ENCODE measurements around the gene ITPR1. TPM values are rescaled to one million over a fixed set of nuclear protein-coding genes. Genes with fewer than 3 reads are reported as not detected.

Gene ITPR1
- polyA plus RNA-seq, 1 of the 3 experiments (the other 2 are of a cell fraction) = 5.9 TPM

GRCh38 chr3:4693620-4694019 is 200.5 kb downstream of the ITPR1 start:
- TF ChIP-seq TAF1 (IDR thresholded peaks at IDR 0.05; ENCODE audit: borderline replicate concordance, low read depth, low read length) = no peak
- TF ChIP-seq FOXM1 (IDR thresholded peaks at IDR 0.05; ENCODE audit: low read depth) = no peak
- no peak for TF ChIP-seq USF2 (IDR thresholded peaks at IDR 0.05; ENCODE audit: borderline replicate concordance, low read depth, low read length)
- no peak for TF ChIP-seq USF1 (IDR thresholded peaks at IDR 0.05; ENCODE audit: borderline replicate concordance, low read depth)
- TF ChIP-seq GABPA (IDR thresholded peaks at IDR 0.05; ENCODE audit: low read depth) = no peak
- no peak for TF ChIP-seq CHD2 (IDR thresholded peaks at IDR 0.05; ENCODE audit: low read length, partially characterized antibody)
- no peak for TF ChIP-seq POLR2AphosphoS5 (IDR thresholded peaks at IDR 0.05; ENCODE audit: low read depth, low read length)
- no peak for TF ChIP-seq TCF12 (IDR thresholded peaks at IDR 0.05)
- no peak for TF ChIP-seq SIN3A (IDR thresholded peaks at IDR 0.05; ENCODE audit: borderline replicate concordance, low read depth, low read length)
- no peak for TF ChIP-seq NRF1 (IDR thresholded peaks at IDR 0.05; ENCODE audit: low read depth, low read length)
- TF ChIP-seq MXI1 (IDR thresholded peaks at IDR 0.05; ENCODE audit: low read depth, low read length) = no peak
- TF ChIP-seq YY1 (IDR thresholded peaks at IDR 0.05; ENCODE audit: low read depth) = no peak
- TF ChIP-seq ELF1 (IDR thresholded peaks at IDR 0.05) = no peak
- no peak for TF ChIP-seq FOXJ3 (CRISPR knock-in tag; IDR thresholded peaks at IDR 0.05)
- TF ChIP-seq RAD21 (IDR thresholded peaks at IDR 0.05; ENCODE audit: low read length) = no peak
- TF ChIP-seq ZBTB33 (IDR thresholded peaks at IDR 0.05; ENCODE audit: borderline replicate concordance, low read depth) = no peak
- no peak for TF ChIP-seq NFIC (IDR thresholded peaks at IDR 0.05; ENCODE audit: borderline replicate concordance)
- TF ChIP-seq CTCF (IDR thresholded peaks at IDR 0.05) = no peak
- no peaks in the 10 kb centered on the region for H3K27me3 ChIP-seq (ENCODE audit: insufficient read depth)
- H3K4me2 ChIP-seq = no peak overlapping the region
- no peaks in the 10 kb centered on the region for H3K4me1 ChIP-seq (ENCODE audit: control insufficient read depth in 1 of 2, insufficient read depth in 2 of 2, low read depth in 1 of 2, low read length in 1 of 2)
- H3K27ac ChIP-seq (ENCODE audit: low read depth in 2 of 2, low read length in 1 of 2) = no peak overlapping the region
- H3K36me3 ChIP-seq (replicated peaks in 1 of 2; ENCODE audit: control insufficient read depth in 1 of 2, insufficient read depth in 2 of 2, low read length in 1 of 2) = peaks cover 0 to 37% of the 10 kb centered on the region in 2 experiments
- peaks cover 7% of the 10 kb centered on the region for H3F3A ChIP-seq (replicated peaks; ENCODE audit: insufficient read depth)
- no peak for DNase-seq
- no peaks in the 10 kb centered on the region for H3K9me2 ChIP-seq
- ChIA-PET POLR2A (interaction anchor here (0.7 kb wide), 1 partner anchor 457 kb away, joined by 3 read pairs; no protein-coding TSS in a partner anchor), CTCF (interaction anchor here (0.6 to 4.3 kb wide), 3 partner anchors 18 to 963 kb away, joined by 3 to 23 read pairs (median 4); no protein-coding TSS in a partner anchor)
- H4K20me1 ChIP-seq (ENCODE audit: insufficient read depth) = no peaks in the 10 kb centered on the region
- no peak overlapping the region for H2AFZ ChIP-seq (ENCODE audit: low read depth)
- H3K4me3 ChIP-seq (ENCODE audit: low read depth in 2 of 2, low read length in 1 of 2) = no peak overlapping the region
- H3K79me2 ChIP-seq (ENCODE audit: insufficient read depth) = no peaks in the 10 kb centered on the region
- H3K9me3 ChIP-seq = no peaks in the 10 kb centered on the region
- H3K9ac ChIP-seq = no peak overlapping the region
- 84% methylated on average over 13 of the region's 13 CpGs for WGBS (ENCODE audit: low lambda C conversion rate)

Measured in SK-N-SH (cell line).